GM19467 (cell line): ENCODE data around the gene PML.
"Not testable (repeated sequence)": the region's sequence is repeated elsewhere in the genome, so short reads cannot be mapped to it uniquely, and the experiment has no call there.

Experiments used
- ATAC-seq: cut with Tn5 transposase; IDR thresholded peaks from one replicate; pipeline ENCODE4 v1.9.1; 2021; ENCODE audit warnings: mild to moderate bottlenecking, moderate library complexity; ENCODE audit not compliant: unreplicated experiment

PML gene

DNA sequence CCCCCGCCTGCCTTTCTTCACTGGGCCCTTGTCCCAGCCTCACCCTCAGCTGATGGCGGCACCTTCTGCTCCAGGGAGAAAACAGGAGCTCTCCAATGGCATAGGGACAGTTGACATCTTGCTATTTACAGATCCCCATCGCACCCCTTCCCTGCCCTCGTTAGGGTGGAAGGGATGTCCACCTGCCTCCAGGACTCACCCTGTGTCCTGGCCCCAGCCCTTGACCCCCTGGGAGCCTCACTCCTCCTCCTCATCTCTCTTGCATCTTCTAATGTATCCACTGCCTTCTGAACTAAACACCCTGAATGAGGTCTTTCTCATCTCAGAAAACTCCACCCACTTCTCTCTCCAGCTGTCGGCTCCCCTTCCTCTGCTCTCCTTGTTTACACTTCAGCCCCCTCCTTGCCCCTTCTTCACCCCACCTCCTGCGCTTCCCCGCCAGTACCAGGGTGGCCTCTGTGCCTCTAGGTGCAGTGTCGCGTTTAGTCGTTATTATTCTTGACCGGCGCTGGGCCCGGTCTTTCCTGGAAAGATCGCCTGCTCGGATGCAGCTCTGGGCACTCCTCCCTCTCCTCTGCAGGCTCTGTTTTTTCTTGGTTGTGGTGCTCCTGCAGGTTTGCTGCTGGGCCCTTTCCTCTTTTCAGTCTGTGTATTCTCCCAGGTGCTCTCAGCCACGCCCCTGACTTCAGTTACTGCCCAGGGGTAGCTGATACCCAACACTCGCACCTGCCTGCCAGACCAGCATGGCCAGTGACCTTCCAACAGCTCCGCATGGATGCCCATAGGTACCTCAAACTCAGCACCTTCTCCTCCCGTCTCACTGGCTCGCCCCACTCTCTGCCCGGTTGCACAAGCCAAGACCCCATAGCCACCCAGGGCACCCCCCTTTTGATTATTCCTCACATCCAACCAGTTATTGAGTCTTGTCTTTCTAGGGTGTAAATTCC is 42.9 kb downstream of the PML start:
- ATAC-seq, result no peak

DNA sequence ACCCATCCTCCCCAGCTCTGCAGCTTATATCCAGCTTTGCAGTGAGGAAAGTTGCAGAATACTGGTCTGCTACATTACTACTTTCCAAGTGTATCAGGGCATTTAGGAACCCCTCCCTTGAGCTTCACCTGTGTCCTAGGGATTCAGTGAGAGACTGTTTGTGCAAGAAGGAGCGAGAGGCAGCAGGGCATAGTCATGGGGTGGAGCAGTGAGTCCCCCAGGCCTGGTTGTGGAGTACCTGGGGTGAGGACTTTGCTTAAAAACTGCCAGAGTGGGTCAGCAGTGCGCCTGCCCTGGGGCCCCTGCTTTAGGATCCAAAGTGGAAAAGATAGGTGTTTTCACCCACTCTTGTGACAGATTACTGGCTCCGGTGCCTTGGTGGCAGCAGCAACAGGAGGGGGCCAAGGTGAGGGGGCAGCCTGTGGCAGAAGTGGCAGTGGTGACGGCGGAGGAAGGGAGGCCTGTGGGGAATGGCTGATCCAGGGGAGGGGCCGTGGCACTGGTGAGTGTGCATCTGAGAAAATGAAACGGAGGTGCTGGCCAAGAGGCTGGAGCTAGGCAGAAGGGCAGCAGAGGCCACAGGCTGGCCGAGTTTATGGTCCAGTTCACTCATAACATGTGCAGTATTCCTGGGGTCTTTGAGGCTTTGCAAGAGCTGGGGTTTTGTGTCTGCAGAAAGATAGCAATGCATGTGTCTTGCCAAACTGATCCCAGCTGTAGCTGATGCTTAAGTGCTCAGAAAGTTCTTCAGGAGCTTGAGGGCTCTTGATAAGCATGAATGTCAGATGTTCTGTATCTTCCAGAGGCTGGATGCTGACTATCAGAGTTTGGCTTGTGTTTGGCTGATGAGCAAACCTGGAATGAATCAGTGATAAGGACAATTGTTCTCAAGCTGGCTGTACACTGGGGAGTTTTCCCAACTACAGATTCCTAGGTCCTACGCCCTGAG is 44.5 kb downstream of the PML start:
- ATAC-seq, result no peak

GRCh38 chr15:74039656-74040010 is 45.1 kb downstream of the PML start:
- no peak for ATAC-seq

- ATAC-seq, result no peak
These were observed 45.8 kb downstream of the PML start for GRCh38 chr15:74040109-74040850.

GRCh38 chr15:74041311-74041756 is 46.8 kb downstream of the PML start:
- ATAC-seq, result no peak

GRCh38 chr15:74041777-74042435 is 47.4 kb downstream of the PML start:
- no peak for ATAC-seq

- no peak for ATAC-seq
These were observed 48.3 kb downstream of the PML start for GRCh38 chr15:74042603-74043424.

DNA sequence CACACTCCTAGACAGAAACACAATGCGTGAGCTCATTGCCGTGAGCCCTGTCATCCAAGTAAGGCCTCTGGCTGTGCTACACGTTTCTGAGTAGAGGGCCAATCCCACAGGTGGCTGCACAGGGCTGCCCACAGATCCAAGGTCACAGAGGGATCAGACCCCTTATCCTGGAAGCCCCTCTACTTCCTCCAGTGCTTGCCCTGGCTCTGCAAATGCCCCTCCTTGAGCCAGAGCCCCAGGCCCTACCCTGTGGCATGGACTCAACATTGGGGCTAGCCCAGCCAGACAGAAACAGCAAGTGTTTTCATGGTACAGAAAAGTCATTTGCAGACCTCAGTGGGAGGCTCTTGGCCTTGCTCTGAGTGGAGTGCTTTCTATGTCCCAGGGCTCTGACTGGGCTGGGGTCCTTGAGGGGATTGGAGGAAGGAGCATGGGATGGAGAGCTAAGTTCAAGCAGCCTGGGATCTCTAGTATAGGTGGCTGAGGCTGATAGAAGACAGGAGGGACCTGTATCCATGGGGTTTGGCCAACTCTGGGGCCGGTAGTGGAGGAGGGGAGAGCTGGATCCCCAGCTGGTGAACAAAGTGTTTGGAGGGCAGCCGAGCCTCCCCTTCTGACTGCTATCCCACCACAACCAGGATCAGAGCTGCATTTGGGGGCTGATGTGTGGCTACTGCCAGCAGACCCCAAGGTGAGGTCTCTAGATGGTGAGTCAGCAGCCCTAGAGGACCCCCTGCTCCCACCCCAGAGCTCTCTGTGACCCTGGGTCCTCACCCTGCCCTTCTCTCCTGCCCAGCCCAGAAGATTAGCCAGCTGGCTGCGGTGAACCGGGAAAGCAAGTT is 49.1 kb downstream of the PML start:
- no peak for ATAC-seq

DNA sequence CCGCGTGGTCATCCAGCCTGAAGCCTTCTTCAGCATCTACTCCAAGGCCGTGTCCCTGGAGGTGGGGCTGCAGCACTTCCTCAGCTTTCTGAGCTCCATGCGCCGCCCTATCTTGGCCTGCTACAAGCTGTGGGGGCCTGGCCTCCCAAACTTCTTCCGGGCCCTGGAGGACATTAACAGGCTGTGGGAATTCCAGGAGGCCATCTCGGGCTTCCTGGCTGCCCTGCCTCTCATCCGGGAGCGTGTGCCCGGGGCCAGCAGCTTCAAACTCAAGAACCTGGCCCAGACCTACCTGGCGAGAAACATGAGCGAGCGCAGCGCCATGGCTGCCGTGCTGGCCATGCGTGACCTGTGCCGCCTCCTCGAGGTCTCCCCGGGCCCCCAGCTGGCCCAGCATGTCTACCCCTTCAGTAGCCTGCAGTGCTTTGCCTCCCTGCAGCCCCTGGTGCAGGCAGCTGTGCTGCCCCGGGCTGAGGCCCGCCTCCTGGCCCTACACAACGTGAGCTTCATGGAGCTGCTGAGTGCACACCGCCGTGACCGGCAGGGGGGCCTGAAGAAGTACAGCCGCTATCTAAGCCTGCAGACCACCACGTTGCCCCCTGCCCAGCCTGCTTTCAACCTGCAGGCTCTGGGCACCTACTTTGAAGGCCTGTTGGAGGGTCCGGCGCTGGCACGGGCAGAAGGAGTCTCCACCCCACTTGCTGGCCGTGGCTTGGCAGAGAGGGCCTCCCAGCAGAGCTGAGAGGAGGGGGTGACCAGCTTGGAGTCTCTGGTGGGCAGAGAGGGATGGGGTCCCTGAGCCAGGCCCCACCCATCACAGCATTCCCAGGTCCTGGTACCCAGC is 50.0 kb downstream of the PML start:
- no peak for ATAC-seq

GRCh38 chr15:74045184-74045583 is 50.7 kb downstream of the PML start:
- ATAC-seq, result no peak

GRCh38 chr15:74045636-74046274 is 51.2 kb downstream of the PML start:
- ATAC-seq, result no peak

- ATAC-seq, result no peak
These were observed 51.8 kb downstream of the PML start for GRCh38 chr15:74046275-74046674.

GRCh38 chr15:74050127-74050526 is 55.6 kb downstream of the PML start:
- ATAC-seq, result no peak

DNA sequence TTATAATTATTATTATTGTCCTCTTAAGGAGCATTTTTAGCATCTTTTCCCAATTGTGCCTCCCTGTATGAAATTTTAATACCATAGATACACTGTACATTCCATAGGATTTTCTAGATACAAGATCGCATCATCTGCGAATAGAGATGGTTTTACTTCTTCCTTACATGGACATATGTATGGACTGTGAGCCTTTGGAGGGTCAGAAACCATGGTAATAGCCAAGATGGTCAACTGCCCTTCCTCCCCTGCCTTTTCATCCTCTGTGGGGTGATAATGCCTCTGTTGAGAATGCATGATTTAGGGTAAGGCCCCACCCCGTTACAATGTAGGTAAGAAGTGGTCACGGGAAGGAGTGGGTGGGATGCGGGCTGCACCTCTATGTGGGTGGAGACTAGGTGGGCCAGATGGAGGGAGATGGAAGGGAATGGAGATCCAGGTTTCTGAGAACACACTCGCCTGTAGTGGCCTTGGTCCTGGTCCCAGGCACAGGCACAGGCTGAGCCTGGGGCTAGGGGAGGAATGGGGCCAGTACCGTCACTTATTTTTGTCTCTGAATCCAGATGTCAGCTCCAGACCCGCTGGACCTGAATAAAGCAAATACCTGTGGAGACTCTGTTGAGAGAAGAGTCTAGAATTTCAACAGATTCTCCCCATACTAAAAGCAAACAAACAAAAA is 56.2 kb downstream of the PML start:
- ATAC-seq, result no peak

DNA sequence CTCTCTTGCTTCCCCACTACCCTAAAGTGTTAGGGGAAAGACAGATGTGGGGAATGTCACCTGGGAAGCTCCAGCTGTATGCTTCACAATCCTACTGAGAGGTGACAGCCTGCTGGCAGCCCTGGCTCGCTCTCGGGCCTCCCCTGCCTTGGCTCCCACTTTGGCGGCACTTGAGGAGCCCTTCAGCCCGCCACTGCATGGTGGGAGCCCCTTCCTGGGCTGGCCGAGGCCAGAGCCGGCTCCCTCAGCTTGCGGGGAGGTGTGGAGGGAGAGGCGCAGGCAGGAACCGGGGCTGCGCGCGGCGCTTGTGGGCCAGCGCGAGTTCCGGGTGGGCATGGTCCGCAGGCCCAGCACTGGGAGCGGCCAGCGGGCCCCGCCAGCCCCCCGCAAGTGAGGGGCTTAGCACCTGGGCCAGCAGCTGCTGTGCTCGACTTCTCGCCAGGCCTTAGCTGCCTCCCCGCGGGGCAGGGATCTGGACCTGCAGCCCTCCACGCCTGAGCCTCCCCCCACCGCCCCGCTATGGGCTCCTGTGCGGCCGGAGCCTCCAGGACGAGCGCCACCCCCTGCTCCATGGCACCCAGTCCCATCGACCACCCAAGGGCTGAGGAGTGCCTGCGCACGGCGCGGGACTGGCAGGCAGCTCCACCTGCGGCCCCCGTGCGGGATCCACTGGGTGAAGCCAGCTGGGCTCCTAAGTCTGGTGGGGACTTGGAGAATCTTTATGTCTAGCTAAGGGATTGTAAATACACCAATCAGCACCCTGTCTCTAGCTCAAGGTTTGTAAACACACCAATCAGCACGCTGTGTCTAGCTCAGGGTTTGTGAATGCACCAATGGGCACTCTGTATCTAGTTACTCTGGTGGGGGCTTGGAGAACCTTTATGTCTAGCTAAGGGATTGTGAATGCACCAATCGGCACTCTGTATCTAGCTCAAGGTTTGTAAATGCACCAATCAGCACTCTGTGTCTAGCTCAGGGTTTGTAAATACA is 58.0 kb downstream of the PML start:
- ATAC-seq, result not testable (repeated sequence)

DNA sequence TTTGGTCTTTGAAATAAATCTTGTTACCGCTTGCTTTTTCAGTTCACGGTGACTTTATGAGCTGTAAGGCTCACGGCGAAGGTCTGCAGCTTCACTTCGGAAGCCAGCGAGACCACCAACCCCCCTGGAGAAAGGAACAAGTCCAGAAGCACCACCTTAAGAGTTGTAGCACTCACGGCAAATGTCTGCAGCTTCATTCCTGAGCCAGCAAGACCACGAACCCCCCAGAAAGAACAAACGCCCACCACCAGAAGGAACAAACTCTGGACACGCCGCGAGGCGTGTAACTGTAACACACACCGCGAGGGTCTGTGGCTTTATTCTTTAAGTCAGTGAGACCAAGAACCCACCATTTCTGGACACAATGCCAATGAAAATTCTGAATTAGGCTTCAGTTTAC is 59.0 kb downstream of the PML start:
- no peak for ATAC-seq
